ENCODE data around the gene AFG3L2. TPM values are rescaled to one million over a fixed set of nuclear protein-coding genes. Genes with fewer than 3 reads are reported as not detected.

The AFG3L2 gene
- total RNA-seq, 1 donor from 2014 or later, result 136 TPM

DNA sequence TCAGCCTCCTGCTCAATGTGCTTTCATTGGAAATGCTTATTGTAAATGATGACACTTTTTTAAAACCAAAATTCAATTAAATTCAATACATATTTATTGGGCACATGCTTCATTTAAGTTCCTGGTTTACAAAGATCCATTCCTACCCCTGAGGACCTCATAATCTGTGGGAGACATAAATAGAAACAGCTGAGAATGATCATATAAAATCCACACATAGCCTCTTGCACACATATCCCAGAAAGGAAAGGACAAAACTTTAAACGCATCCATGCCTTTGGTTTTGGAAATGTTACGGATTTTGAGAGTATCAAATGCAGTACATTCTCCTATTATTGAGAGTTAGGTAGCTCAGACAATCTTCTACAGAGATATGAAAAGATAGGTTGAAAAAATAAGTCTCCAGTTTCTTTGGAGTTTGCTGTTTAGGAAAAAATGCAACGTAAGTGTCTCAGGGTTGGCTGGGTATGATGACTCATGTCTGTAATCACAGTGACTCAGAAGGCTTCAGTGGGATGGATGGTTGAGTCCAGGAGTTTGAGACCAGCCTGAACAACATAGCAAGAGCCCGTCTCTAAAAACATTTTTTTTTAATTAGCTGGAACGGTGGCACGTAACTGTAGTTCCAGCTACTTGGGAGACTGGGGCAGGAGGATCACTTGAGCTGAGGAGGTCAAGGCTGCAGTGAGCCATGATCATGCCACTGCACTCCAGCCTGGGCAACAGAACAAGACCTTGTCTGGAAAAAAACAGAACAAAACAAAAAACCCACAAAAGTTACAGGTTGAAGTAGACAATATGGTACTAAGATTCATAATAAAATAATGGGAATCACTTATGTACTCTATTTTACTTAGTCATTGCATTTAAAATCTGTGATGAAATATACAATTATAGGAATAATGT, 26.8 kb upstream of the AFG3L2 start:
- TF ChIP-seq, protein P1, sequence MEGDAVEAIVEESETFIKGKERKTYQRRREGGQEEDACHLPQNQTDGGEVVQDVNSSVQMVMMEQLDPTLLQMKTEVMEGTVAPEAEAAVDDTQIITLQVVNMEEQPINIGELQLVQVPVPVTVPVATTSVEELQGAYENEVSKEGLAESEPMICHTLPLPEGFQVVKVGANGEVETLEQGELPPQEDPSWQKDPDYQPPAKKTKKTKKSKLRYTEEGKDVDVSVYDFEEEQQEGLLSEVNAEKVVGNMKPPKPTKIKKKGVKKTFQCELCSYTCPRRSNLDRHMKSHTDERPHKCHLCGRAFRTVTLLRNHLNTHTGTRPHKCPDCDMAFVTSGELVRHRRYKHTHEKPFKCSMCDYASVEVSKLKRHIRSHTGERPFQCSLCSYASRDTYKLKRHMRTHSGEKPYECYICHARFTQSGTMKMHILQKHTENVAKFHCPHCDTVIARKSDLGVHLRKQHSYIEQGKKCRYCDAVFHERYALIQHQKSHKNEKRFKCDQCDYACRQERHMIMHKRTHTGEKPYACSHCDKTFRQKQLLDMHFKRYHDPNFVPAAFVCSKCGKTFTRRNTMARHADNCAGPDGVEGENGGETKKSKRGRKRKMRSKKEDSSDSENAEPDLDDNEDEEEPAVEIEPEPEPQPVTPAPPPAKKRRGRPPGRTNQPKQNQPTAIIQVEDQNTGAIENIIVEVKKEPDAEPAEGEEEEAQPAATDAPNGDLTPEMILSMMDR (IDR thresholded peaks at IDR 0.05; ENCODE audit: borderline replicate concordance), result no peak
- no peak overlapping the region for H3K4me3 ChIP-seq
- H3K4me1 ChIP-seq, result peaks cover 13% of the 10 kb centered on the region
- H3K36me3 ChIP-seq, result no peaks in the 10 kb centered on the region
- no peak overlapping the region for H3K27ac ChIP-seq (replicated peaks)
- intact Hi-C loops (cut with micrococcal nuclease), result no loop called here
- no peak for DNase-seq
- no peaks in the 10 kb centered on the region for H3K9me3 ChIP-seq (replicated peaks)
- H3K27me3 ChIP-seq (ENCODE audit: low read depth), result peaks cover 33% of the 10 kb centered on the region

DNA sequence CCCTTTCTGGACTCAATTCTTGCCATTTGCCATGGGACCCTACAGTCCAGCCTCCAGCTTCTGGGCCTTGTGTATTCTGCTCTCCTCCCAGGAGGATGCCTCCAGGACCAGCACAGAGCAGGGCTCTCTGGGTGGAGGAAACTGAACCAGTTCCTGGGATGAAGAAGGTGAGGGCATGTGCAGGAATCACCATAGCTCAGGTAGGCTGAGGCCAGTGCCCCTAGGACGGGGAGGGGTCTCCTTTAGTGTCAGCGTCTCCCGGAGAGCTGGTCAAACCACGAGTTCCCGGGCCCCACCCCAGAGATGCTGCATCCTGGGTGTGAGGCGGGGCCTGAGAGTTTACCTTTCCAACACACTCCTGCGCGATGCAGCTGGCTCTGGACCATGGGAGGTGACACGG, 24.9 kb upstream of the AFG3L2 start:
- peaks cover 5% of the 10 kb centered on the region for H3K4me1 ChIP-seq
- no peaks in the 10 kb centered on the region for H3K9me3 ChIP-seq (replicated peaks)
- no peak overlapping the region for H3K4me3 ChIP-seq
- no peaks in the 10 kb centered on the region for H3K36me3 ChIP-seq
- no peak for DNase-seq
- no peak overlapping the region for H3K27ac ChIP-seq (replicated peaks)
- H3K27me3 ChIP-seq (ENCODE audit: low read depth), result peaks cover 33% of the 10 kb centered on the region
- intact Hi-C loops (cut with micrococcal nuclease), result no loop called here
- TF ChIP-seq, protein P1 (IDR thresholded peaks at IDR 0.05; ENCODE audit: borderline replicate concordance), result no peak

DNA sequence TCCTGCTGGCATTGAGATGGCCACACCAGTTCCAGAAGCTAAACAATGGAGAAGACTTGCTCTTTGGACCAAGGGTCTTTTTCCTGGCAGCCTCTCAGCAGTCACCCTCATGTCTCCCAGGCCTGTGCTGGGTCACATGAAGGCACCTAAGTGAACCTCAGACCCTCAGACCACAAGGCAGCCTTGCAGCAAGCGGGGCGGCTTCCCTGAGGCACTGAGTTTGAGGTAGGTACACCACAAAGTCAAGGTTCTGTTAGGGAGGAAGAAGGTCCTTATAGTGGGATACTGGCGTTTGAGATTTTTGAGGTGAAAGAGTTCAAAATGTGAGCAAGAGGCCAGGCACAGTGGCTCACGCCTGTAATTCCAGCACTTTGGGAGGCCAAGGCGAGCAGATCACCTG, 22.2 kb upstream of the AFG3L2 start:
- no peaks in the 10 kb centered on the region for H3K9me3 ChIP-seq (replicated peaks)

DNA sequence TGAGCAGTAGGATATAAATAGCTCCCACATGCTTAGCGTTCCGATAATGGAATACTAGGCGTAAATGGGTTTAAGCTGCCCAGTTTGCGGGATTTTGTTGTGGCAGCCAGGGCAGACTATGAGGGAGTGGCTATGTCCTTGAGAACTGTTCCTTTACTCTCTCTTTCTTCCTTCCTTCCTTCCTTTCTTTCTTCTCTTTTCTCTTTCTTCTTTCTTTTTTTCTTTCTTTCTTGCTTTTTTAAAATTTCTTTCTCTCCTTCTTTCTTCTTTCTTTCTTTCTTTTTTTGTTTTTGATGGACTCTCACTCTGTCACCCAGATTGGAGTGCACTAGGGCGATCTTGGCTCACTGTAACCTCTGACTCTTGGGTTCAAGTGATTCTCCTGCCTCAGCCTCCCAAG, 21.6 kb upstream of the AFG3L2 start:
- Histone ChIP-seq H3K36me3 (no peaks in the 10 kb centered on the region), H3K27ac (replicated peaks) (no peak overlapping the region), H3K27me3 (ENCODE audit: low read depth) (peaks cover 12% of the 10 kb centered on the region), H3K9me3 (replicated peaks) (no peaks in the 10 kb centered on the region), H3K4me3 (no peak overlapping the region), H3K4me1 (peaks cover 5% of the 10 kb centered on the region)
- TF ChIP-seq, protein P1 (IDR thresholded peaks at IDR 0.05; ENCODE audit: borderline replicate concordance), result no peak
- DNase-seq, result no peak
- intact Hi-C loops (cut with micrococcal nuclease), result no loop called here

More for the DNA sequence above, 22.2 kb upstream of the AFG3L2 start:
- Histone ChIP-seq H3K27ac (replicated peaks) (no peak overlapping the region), H3K4me1 (peaks cover 5% of the 10 kb centered on the region), H3K27me3 (ENCODE audit: low read depth) (peaks cover 15% of the 10 kb centered on the region), H3K36me3 (no peaks in the 10 kb centered on the region), H3K4me3 (no peak overlapping the region)
- intact Hi-C loops (cut with micrococcal nuclease), result no loop called here
- DNase-seq, result no peak
- TF ChIP-seq, protein P1 (IDR thresholded peaks at IDR 0.05; ENCODE audit: borderline replicate concordance), result no peak

DNA sequence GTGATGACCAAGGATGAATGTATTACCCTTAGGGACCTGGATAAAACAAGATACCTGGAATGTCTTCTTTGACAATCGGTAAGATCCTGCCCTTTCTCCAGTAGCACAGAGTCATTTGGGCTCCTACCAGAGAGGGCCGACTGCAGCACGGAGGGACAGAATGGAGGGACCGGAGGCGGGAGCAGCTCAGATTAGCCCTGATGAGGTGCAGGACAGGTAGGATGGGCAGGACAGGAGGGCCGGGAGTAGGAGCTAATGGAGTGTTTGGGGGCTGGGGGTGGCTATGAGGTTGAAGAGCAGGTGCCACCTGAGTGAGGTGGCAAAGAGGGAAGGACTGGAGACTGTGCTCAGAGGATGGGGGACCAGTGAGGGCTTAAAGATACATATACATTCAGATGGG, 20.8 kb upstream of the AFG3L2 start:
- peaks cover 10% of the 10 kb centered on the region for H3K27me3 ChIP-seq (ENCODE audit: low read depth)
- TF ChIP-seq, protein P1 (IDR thresholded peaks at IDR 0.05; ENCODE audit: borderline replicate concordance), result no peak
- peaks cover 5% of the 10 kb centered on the region for H3K4me1 ChIP-seq
- H3K27ac ChIP-seq (replicated peaks), result no peak overlapping the region
- H3K36me3 ChIP-seq, result no peaks in the 10 kb centered on the region
- H3K9me3 ChIP-seq (replicated peaks), result no peaks in the 10 kb centered on the region
- DNase-seq, result no peak
- intact Hi-C loops (cut with micrococcal nuclease), result no loop called here
- no peak overlapping the region for H3K4me3 ChIP-seq

Data from left ventricle myocardium inferior (tissue), 1 donor.